Adrenal gland (tissue), 5 donors: Measurements from ENCODE around the gene TPGS2.

Experiments used
- CTCF ChIP-seq, 6 experiments: fragments of 450-650 bp in 4 of 6; fragments of 200-600 bp in 2 of 6; sonication (generic) in 1 of 6; IDR thresholded peaks; 1 replicate in 5 of 6; 2 replicates in 1 of 6; pipeline versions ENCODE4 v1.5.1 to v1.8.0; 2016 to 2021; ENCODE audit warnings: antibody characterized with exemption in 6 of 6, mild to moderate bottlenecking in 2 of 6, moderate library complexity in 1 of 6
- POLR2A ChIP-seq, 2 donors: fragments of 450-650 bp; IDR thresholded peaks; one replicate each; pipeline ENCODE4 v1.6.1; 2017; ENCODE audit warnings: antibody characterized with exemption in 2 of 2, mild to moderate bottlenecking in 2 of 2, moderate library complexity in 1 of 2
- donor health status: DM: no; HTN: no; CAD: no.

GRCh38 chr18:36830158-36830495, 1.3 kb upstream of the TPGS2 start:
- TF ChIP-seq CTCF (IDR thresholded peaks at IDR 0.05), result no peak
- TF ChIP-seq POLR2A (IDR thresholded peaks at IDR 0.05), result no peak
